LNCAP (cell line): Measurements from ENCODE around the gene ZNF414.

Source experiments
- TF ChIP-seq, protein P1 (sequence below): fragments of 450-650 bp; IDR thresholded peaks from 2 replicates; pipeline ENCODE4 v1.5.1; 2017; ENCODE audit warnings: mild to moderate bottlenecking

ZNF414 gene

DNA sequence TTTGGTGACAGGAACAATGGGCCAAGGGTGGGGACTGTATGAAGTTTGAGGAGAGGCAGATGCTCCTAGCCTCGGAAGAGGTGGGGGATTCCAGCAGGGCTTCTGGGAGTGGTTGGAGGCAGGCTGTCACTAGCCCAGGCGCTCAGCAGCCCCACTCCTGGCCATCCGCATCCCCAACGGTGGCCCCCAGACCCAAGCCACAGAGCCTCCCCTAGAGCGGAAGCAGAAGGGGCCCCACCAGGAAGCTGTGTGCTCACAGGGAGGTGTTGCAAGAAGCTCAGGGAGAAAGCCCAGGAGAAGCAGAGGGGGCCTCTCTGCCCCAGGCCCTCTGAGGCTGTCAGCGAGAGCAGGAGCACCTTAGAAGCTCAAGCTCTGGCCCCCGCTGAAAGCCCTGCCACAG, 19.8 kb downstream of the ZNF414 start:
- TF ChIP-seq, protein P1, sequence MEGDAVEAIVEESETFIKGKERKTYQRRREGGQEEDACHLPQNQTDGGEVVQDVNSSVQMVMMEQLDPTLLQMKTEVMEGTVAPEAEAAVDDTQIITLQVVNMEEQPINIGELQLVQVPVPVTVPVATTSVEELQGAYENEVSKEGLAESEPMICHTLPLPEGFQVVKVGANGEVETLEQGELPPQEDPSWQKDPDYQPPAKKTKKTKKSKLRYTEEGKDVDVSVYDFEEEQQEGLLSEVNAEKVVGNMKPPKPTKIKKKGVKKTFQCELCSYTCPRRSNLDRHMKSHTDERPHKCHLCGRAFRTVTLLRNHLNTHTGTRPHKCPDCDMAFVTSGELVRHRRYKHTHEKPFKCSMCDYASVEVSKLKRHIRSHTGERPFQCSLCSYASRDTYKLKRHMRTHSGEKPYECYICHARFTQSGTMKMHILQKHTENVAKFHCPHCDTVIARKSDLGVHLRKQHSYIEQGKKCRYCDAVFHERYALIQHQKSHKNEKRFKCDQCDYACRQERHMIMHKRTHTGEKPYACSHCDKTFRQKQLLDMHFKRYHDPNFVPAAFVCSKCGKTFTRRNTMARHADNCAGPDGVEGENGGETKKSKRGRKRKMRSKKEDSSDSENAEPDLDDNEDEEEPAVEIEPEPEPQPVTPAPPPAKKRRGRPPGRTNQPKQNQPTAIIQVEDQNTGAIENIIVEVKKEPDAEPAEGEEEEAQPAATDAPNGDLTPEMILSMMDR: no peak

DNA sequence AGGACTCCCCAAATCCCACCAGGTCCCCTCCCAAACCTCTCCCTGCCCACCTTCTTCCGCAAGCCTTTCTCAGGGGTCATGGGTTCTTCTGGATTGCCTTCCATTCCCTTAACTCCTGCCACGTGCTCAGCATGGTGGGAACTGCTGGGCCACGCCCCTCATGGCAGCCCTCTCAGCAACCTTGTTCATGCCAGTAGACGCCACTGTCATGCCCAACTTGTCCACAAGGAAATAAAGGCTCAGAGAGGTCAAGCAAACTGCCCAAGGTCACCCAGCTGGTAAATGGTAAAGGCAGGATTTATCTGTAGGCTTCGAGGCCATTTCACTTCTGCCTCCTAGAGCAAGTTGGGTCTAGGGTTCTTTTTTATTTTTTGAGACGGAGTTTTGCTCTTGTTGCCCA, 22.4 kb downstream of the ZNF414 start:
- TF ChIP-seq, protein P1: no peak

- TF ChIP-seq, protein P1: no peak
Observed at GRCh38 chr19:8490873-8491272, 23.1 kb downstream of the ZNF414 start.

- TF ChIP-seq, protein P1: no peak
Observed at GRCh38 chr19:8490395-8490760, 23.6 kb downstream of the ZNF414 start.

GRCh38 chr19:8489561-8490394, 24.2 kb downstream of the ZNF414 start:
- TF ChIP-seq, protein P1: no peak

DNA sequence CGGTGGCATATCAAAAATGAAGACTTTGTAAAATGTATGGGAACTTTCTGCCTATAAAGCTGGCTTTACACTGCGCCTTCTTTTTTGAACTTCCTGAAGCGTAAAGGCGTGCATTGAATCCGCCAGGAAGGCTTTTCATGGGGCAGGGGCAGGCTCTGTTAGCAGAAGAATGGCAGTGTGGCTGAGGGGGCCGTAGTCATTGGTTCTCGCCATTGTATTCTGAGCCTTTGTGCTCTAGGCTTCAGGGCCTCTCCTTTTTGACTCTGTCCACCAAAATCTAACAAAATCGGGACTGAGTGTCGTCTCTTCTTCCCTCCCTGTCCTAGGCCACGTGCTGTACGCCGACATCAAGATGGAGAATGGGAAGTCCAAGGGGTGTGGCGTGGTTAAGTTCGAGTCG, 25.6 kb downstream of the ZNF414 start:
- TF ChIP-seq, protein P1: no peak

DNA sequence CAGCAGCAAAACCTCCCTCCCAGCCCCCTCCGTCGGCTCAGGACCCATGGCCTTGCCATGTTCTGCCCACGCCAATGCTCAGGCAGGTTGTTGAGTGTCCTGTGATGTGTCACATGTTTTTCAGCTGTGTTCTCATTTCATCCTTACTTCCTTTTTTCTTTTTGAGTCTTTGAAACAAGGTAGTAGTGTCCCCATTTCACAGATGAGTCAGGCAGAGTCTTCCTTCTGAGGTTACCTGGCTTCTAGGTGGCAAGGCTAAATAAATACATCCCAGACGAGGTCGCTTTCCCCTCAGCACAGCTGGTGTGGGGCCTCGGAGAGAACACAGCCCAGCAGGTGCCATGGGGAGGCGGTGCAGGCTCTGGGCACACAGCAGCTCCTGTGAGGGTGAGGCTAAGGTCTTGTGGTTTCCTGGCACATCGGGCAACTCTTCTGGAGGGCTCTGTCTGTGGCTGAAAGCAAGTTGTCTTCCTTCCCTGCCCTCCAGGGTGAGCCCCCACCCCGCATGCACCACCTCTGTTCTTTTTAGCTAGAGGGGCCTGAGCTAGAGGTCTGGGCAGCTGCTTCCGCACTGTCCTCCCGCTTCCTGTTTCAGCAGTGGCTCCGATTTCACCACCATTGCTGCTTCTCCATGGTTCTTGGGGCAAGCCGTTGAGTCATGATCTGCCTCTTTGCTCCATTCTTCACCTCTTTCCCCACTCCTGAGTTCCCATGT, 26.7 kb downstream of the ZNF414 start:
- TF ChIP-seq, protein P1: no peak
